BJ (cell line): ENCODE results near the gene GART. TPM values are rescaled to one million over a fixed set of nuclear protein-coding genes. Genes with fewer than 3 reads are reported as not detected.

ENCODE experiments used
- CTCF ChIA-PET: fragments of 350-600 bp; formaldehyde crosslinking; extraction: SDS; loops from one replicate; lab custom pipeline; 2021; ENCODE audit warnings: antibody characterized with exemption, inconsistent platforms; lab: Yijun Ruan, JAX
- POLR2A ChIA-PET: fragments of 300-600 bp; sonication (Branson Sonifier 250); formaldehyde crosslinking; extraction: SDS; loops from one replicate; lab custom pipeline; 2021; ENCODE audit warnings: antibody characterized with exemption; lab: Charles Lee
- DNase-seq: peaks from one replicate; pipeline ENCODE4 v3.0.0-alpha.2; 2011; ENCODE audit warnings: low read depth
- H3K27me3 ChIP-seq: 2 replicates; pipeline ENCODE4 v1.6.0; 2011; ENCODE audit warnings: low read length; ENCODE audit not compliant: control insufficient read depth, insufficient read depth
- H3K36me3 ChIP-seq: 2 replicates; pipeline ENCODE4 v1.5.1; 2011; ENCODE audit warnings: low read length; ENCODE audit not compliant: control insufficient read depth, insufficient read depth
- H3K4me3 ChIP-seq: 2 replicates; pipeline ENCODE4 v1.5.1; 2011; ENCODE audit warnings: low read depth, mild to moderate bottlenecking, control low read depth, low read length
- polyA plus RNA-seq: library from polyadenylated mRNA; depleted of rRNA; stranded (reverse); fragments of >200 nt; gene quantifications from 2 replicates; pipeline ENCODE4 v1.2.3, GENCODE V29; 2011
- TF ChIP-seq, protein P1 (sequence below): IDR thresholded peaks from 2 replicates; pipeline ENCODE4 v1.5.1; 2011; ENCODE audit warnings: low read depth, mild to moderate bottlenecking, control low read depth, inconsistent platforms, low read length, moderate library complexity; ENCODE audit not compliant: insufficient read depth

GART gene
- polyA plus RNA-seq, 1 experiment: 14.8 TPM

DNA sequence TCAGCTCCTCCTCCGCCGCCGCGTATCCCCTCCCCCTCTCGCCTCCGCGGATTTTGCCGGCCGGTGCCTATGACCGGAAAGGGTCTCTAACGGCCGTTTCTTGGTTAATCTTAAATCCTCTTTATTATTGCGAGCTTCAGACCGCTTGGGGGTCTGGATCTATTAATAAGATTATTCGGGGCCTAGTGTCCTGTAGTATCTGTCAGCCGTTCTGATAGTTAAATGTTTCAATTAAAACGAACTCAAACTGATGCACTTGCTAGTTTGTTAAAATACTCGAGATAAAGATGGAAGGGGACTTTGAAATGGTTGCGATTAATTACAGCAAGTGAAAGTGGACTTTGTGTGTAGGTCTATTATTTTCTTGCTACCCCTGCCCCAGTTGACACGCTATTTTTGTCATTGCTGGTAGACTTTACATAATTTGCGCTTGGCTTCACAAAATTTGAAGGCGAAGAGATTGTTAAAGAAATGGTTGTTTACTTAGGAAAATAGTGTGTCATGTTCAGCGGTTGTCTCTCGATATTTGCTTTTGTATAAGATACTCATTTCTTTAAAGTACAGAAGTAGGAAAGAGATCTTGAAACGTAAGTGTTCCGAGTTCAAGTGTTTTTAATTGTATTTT is 1.7 kb upstream of the GART start:
- H3K36me3 ChIP-seq: no peaks in the 10 kb centered on the region
- H3K27me3 ChIP-seq: no peaks in the 10 kb centered on the region
- POLR2A ChIA-PET: interaction anchor here (0.5 kb wide), 1 partner anchor 219 kb away, joined by 3 read pairs; the partner anchor contains the start of gene IFNAR1
- CTCF ChIA-PET: interaction anchor here (0.6 kb wide), 1 partner anchor 801 kb away, joined by 4 read pairs; no protein-coding TSS in a partner anchor
- DNase-seq: no peak
- TF ChIP-seq, protein P1, sequence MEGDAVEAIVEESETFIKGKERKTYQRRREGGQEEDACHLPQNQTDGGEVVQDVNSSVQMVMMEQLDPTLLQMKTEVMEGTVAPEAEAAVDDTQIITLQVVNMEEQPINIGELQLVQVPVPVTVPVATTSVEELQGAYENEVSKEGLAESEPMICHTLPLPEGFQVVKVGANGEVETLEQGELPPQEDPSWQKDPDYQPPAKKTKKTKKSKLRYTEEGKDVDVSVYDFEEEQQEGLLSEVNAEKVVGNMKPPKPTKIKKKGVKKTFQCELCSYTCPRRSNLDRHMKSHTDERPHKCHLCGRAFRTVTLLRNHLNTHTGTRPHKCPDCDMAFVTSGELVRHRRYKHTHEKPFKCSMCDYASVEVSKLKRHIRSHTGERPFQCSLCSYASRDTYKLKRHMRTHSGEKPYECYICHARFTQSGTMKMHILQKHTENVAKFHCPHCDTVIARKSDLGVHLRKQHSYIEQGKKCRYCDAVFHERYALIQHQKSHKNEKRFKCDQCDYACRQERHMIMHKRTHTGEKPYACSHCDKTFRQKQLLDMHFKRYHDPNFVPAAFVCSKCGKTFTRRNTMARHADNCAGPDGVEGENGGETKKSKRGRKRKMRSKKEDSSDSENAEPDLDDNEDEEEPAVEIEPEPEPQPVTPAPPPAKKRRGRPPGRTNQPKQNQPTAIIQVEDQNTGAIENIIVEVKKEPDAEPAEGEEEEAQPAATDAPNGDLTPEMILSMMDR: no peak
- peak overlapping the region; percentile 70 for H3K4me3 ChIP-seq

DNA sequence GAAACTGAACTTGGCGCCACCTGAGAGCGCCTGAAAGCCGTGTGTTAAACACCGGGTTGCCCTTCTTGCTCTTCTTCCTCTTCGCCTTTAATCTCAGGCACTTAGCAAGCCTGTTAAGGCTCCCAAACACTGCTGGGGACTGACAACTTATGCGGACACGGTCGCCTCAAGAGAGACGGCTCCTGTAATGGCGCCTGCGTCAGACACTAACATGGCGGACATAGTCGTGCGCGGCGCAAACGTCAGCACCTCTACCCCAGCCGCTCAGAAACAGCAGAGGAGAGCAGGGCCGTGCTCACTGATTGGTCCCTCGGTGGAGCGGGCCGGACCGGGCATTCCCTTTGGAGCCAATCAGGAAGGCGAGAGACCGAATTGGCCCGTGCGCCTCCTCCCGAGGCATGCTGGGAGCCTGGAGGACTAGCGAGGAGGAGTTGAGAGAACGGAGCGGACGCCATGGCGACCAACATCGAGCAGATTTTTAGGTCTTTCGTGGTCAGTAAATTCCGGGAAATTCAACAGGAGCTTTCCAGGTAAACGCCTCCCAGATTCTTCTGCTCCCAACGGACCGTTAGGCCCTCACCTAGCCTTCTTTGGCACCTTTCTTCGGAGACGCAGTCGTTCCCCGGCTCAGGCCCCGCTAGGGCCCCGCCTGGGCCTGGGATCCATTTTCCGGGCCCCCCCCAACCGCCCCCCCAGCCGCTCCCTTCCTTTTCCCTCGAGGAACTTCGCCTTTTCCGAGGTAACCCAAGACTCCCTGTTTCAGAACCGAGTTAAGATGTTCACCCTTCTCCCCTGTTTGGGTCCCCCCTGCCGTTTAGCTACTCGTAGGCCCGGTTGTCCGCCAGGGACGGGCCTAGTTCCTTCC is 955 bp upstream of the GART start, which contains the start of gene SON:
Gene SON (plus strand): TSS at position 399 of the 865 bp plus-strand sequence. CDS start 55 bp downstream, at position 454.
- Histone ChIP-seq H3K4me3 (peak within 1 kb of the TSS; percentile 70), H3K27me3 (no peaks in the 10 kb centered on the region), H3K36me3 (no peaks in the 10 kb centered on the region)
- peak; percentile 92 for DNase-seq
- POLR2A ChIA-PET: interaction anchor here (0.5 kb wide), 1 partner anchor 218 kb away, joined by 3 read pairs; the partner anchor contains the start of gene IFNAR1
- TF ChIP-seq, protein P1: no peak
- CTCF ChIA-PET: interaction anchor here (0.6 to 2.6 kb wide), 2 partner anchors 63 to 802 kb away, joined by 4 to 6 read pairs; no protein-coding TSS in a partner anchor

DNA sequence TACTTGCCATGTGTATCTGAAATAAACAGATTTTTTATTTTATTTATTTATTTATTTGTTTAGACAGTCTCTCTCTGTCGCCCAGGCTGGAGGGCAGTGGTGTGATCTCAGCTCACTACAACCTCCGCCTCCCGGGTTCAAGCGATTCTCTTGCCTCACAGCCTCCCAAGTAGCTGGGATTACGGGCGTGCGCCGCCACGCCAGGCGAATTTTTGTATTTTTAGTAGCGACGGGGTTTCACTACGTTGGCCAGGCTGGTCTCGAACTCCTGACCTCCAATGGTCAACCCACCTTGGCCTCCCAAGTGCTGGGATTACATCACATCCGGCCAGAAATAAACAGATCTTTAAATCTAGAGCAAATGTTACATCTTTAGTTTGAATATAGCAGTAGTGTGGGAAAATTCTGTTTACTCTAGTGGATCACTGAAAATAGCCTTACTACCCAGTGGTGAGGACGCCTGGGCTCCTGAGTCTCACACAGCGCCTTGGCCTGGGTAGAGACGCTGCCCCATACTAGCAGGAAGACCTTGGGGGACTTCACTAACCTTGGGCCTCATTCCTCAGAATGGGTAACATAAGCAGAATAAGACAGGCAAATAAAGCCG is 709 bp downstream of the GART start:
- peak overlapping the region; percentile 67 for H3K4me3 ChIP-seq
- POLR2A ChIA-PET: no interaction called here
- CTCF ChIA-PET: interaction anchor here (2.6 kb wide), 1 partner anchor 65 kb away, joined by 6 read pairs; no protein-coding TSS in a partner anchor

DNA sequence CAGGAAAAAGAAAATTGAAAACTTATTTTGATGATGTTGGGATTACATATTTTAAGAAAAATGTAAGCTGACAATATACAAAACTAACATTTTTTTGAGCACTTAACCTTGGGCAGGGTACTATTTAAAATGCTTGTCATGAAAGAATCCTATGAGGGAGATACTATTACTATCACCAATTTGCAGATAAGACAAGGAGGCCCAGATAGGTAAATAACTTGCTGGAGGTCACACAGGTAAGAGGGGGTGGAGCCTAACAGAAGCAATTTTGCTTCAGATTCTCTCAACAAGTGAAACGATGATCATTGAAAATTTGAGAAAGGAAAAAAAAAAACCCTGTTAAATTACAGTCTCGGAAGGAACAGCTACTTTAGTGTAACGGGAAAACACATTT is 1.2 kb downstream of the GART start:
- TF ChIP-seq, protein P1: no peak
- Histone ChIP-seq H3K36me3 (peaks cover 1% of the 10 kb centered on the region; the same call in 1 of the 2 replicates), H3K4me3 (no peak overlapping the region; the same call in 1 of the 2 replicates), H3K27me3 (no peaks in the 10 kb centered on the region)
- ChIA-PET CTCF (interaction anchor here (2.6 kb wide), 1 partner anchor 65 kb away, joined by 6 read pairs; no protein-coding TSS in a partner anchor), POLR2A (no interaction called here)
- no peak for DNase-seq

More for the DNA sequence above, 709 bp downstream of the GART start:
- TF ChIP-seq, protein P1: no peak
- no peaks in the 10 kb centered on the region for H3K27me3 ChIP-seq
- peaks cover 1% of the 10 kb centered on the region; the same call in 1 of the 2 replicates for H3K36me3 ChIP-seq
- no peak for DNase-seq
